Endothelial cell of umbilical vein (primary cell): ENCODE measurements around the gene KRT8. TPM values are rescaled to one million over a fixed set of nuclear protein-coding genes. Genes with fewer than 3 reads are reported as not detected.

Experiments
- BruUV-seq: library from RNA; stranded (reverse); fragments of 400-500 nt; replicated peaks from 2 replicates; lab custom pipeline; 2021; lab: Mats Ljungman, UMichigan
- CTCF ChIA-PET: fragments of 300-600, 350-600 bp; sonication (Branson Sonifier 250); formaldehyde crosslinking; loops from one replicate; lab custom pipeline; 2021; ENCODE audit warnings: antibody characterized with exemption, inconsistent platforms; lab: Charles Lee
- POLR2A ChIA-PET: fragments of 300-600, 350-600 bp; sonication (Branson Sonifier 250); formaldehyde crosslinking; loops from one replicate; lab custom pipeline; 2021; ENCODE audit warnings: antibody characterized with exemption, inconsistent platforms; lab: Charles Lee
- DNase-seq: peaks from one replicate; pipeline ENCODE4 v3.0.0-alpha.2; 2011; ENCODE audit warnings: low read depth, low spot score
- FAIRE-seq: peaks from 2 replicates; lab custom pipeline; 2011; peaks lifted over from hg19 to GRCh38; lab: Jason Lieb, UNC
- H2AFZ ChIP-seq: 2 replicates; pipeline ENCODE4 v1.6.0; 2012; ENCODE audit warnings: low read depth, low read length, control low read depth, inconsistent platforms
- H3K27ac ChIP-seq: 2 replicates; pipeline ENCODE4 v1.5.1; 2011; ENCODE audit warnings: low read depth, mild to moderate bottlenecking, control low read depth, low read length, moderate library complexity; ENCODE audit not compliant: insufficient read depth
- H3K27me3 ChIP-seq, 2 experiments: 2 replicates each; pipeline versions ENCODE4 v1.6.0 to v1.6.1; 2011; ENCODE audit warnings: low read length in 2 of 2, mixed read lengths in 1 of 2; ENCODE audit not compliant: control insufficient read depth in 2 of 2, insufficient read depth in 2 of 2
- H3K36me3 ChIP-seq, 2 experiments: 2 replicates in 1 of 2; 3 replicates in 1 of 2; pipeline ENCODE4 v1.5.1; 2011; ENCODE audit warnings: low read length in 2 of 2, mild to moderate bottlenecking in 1 of 2, moderate library complexity in 1 of 2; ENCODE audit not compliant: control insufficient read depth in 2 of 2, insufficient read depth in 2 of 2; ENCODE audit errors: extremely low read depth in 1 of 2
- H3K4me1 ChIP-seq: 3 replicates; pipeline ENCODE4 v1.5.1; 2011; ENCODE audit warnings: mild to moderate bottlenecking, low read length; ENCODE audit not compliant: control insufficient read depth, insufficient read depth; ENCODE audit errors: extremely low read depth
- H3K4me2 ChIP-seq: 2 replicates; pipeline ENCODE4 v1.6.1; 2011; ENCODE audit warnings: low read length, control low read depth, mixed read lengths; ENCODE audit not compliant: insufficient read depth
- H3K4me3 ChIP-seq, 3 experiments: fragments of 200-600 bp in 1 of 3; sonication (generic), shearing (Covaris generic) in 1 of 3; replicated peaks in 1 of 3; 2 replicates each; pipeline ENCODE4 v1.5.1; 2011 to 2016; ENCODE audit warnings: control low read depth in 3 of 3, low read length in 3 of 3, mild to moderate bottlenecking in 2 of 3, inconsistent platforms in 1 of 3, low read depth in 1 of 3, moderate library complexity in 1 of 3; ENCODE audit not compliant: insufficient read depth in 1 of 3
- H3K79me2 ChIP-seq: 2 replicates; pipeline ENCODE4 v1.6.0; 2012; ENCODE audit warnings: low read length, inconsistent platforms; ENCODE audit not compliant: control insufficient read depth, insufficient read depth
- H3K9ac ChIP-seq: replicated peaks from 2 replicates; pipeline ENCODE3; 2011; ENCODE audit warnings: low read length, control low read depth; ENCODE audit not compliant: insufficient read depth; ENCODE audit errors: extremely low read depth
- H3K9me1 ChIP-seq: replicated peaks from 3 replicates; pipeline ENCODE4 v1.6.0; 2011; ENCODE audit warnings: mild to moderate bottlenecking, low read length; ENCODE audit not compliant: control insufficient read depth, insufficient read depth; ENCODE audit errors: extremely low read depth
- H3K9me3 ChIP-seq: replicated peaks from 2 replicates; pipeline ENCODE4 v1.5.1; 2012; ENCODE audit warnings: low read length, inconsistent platforms; ENCODE audit not compliant: control insufficient read depth, insufficient read depth
- H4K20me1 ChIP-seq: replicated peaks from 2 replicates; pipeline ENCODE3; 2011; ENCODE audit warnings: mild to moderate bottlenecking, low read length; ENCODE audit not compliant: control insufficient read depth, insufficient read depth; ENCODE audit errors: extremely low read depth
- CTCF ChIP-seq, 2 donors: IDR thresholded peaks; 1 replicate in 1 of 2; 2 replicates in 1 of 2; pipeline ENCODE4 v1.5.1; 2011; ENCODE audit warnings: low read length in 2 of 2, mild to moderate bottlenecking in 2 of 2, moderate library complexity in 2 of 2, control low read depth in 1 of 2, inconsistent platforms in 1 of 2, low read depth in 1 of 2; ENCODE audit not compliant: insufficient read depth in 1 of 2; ENCODE audit errors: extremely low read depth in 1 of 2
- EZH2 ChIP-seq: IDR thresholded peaks from 2 replicates; pipeline ENCODE4 v1.6.1; 2012; ENCODE audit warnings: borderline replicate concordance, low read depth, mild to moderate bottlenecking, moderate library complexity, low read length, inconsistent platforms; ENCODE audit not compliant: severe bottlenecking
- FOS ChIP-seq: IDR thresholded peaks from 2 replicates; pipeline ENCODE4 v1.6.1; 2011; ENCODE audit warnings: mild to moderate bottlenecking, low read length, moderate library complexity, borderline replicate concordance; ENCODE audit not compliant: insufficient read depth
- GATA2 ChIP-seq: IDR thresholded peaks from 2 replicates; pipeline ENCODE4 v1.7.0; 2011; ENCODE audit warnings: low read depth, mild to moderate bottlenecking, moderate library complexity, mixed read lengths, low read length; ENCODE audit not compliant: insufficient read length, insufficient read depth
- JUN ChIP-seq: IDR thresholded peaks from 2 replicates; pipeline ENCODE4 v1.6.1; 2011; ENCODE audit warnings: borderline replicate concordance, low read depth; ENCODE audit not compliant: insufficient read length, insufficient read depth
- MAX ChIP-seq: IDR thresholded peaks from 2 replicates; pipeline ENCODE4 v1.6.1; 2011; ENCODE audit not compliant: insufficient read depth, insufficient read length
- MYC ChIP-seq: IDR thresholded peaks from one replicate; pipeline ENCODE4 v1.6.1; 2011; ENCODE audit warnings: mild to moderate bottlenecking, low read depth, low read length
- POLR2A ChIP-seq: IDR thresholded peaks from 2 replicates; pipeline ENCODE4 v1.6.1; 2012; ENCODE audit warnings: low read depth, mild to moderate bottlenecking, control low read depth, low read length
- POLR2AphosphoS5 ChIP-seq: IDR thresholded peaks from 2 replicates; pipeline ENCODE4 v1.6.1; 2012; ENCODE audit warnings: low read depth, mild to moderate bottlenecking, control low read depth, low read length, moderate library complexity; ENCODE audit not compliant: insufficient read depth
- dilution Hi-C: fragments of 300-500 bp; cut with MboI; formaldehyde crosslinking; loops from one replicate; pipeline ENCODE4 v1.15.0; 2019; ENCODE audit warnings: low sequenced_read_pairs; ENCODE audit not compliant: extremely low pct_ligation_motif_present
- intact Hi-C: fragments of 100-400 bp; cut with micrococcal nuclease; formaldehyde crosslinking; loops from one replicate; pipeline ENCODE4 v1.10.0; 2022
- polyA plus RNA-seq, 4 experiments: library from polyadenylated mRNA; depleted of rRNA in 3 of 4; stranded (reverse) in 3 of 4; unstranded in 1 of 4; fragments of >200 nt; gene quantifications; 2 replicates each; pipeline versions ENCODE4 v1.2.1 to v1.2.3, GENCODE V29; 2011 to 2012; ENCODE audit warnings: missing spikeins in 1 of 4
- total RNA-seq: library from RNA; stranded (reverse); gene quantifications from 2 replicates; pipeline ENCODE4 v1.2.3, GENCODE V29; 2021

The KRT8 gene
- total and polyA plus RNA-seq, 2 donors (not counting 3 experiments of a cell fraction or from before 2014, with no cell fraction given), result 23.5 to 31.7 TPM

- H3K4me1 ChIP-seq, result peaks cover 12% of the 10 kb centered on the region
- BruUV-seq, result no TSS peak
- no peak overlapping the region for H3K27ac ChIP-seq
- intact Hi-C loops, result loop anchor here (10.0 kb wide), 1 partner anchor 662 kb away; no protein-coding TSS in a partner anchor
- no peak for DNase-seq
- H3K4me3 ChIP-seq, result no peak overlapping the region
- no peaks in the 10 kb centered on the region for H3K9me3 ChIP-seq
- H3K79me2 ChIP-seq, result no peaks in the 10 kb centered on the region
- no peak for TF ChIP-seq MAX
- no peak for TF ChIP-seq POLR2A
- no peak for TF ChIP-seq EZH2
- TF ChIP-seq POLR2AphosphoS5, result no peak
- TF ChIP-seq MYC, result no peak
- no peak for TF ChIP-seq JUN
- TF ChIP-seq FOS, result no peak
- TF ChIP-seq GATA2, result no peak
- no peak for TF ChIP-seq CTCF (IDR thresholded peaks at IDR 0.05; ENCODE audit: extremely low read depth in 1 of 2, insufficient read depth in 1 of 2, low read depth in 1 of 2, low read length in 2 of 2)
- no peak overlapping the region for H3K4me2 ChIP-seq
- no peaks in the 10 kb centered on the region for H3K27me3 ChIP-seq
- FAIRE-seq, result no peak
- H3K9me1 ChIP-seq, result no peaks in the 10 kb centered on the region
- ChIA-PET CTCF (interaction anchor here (1.1 to 3.5 kb wide), 3 partner anchors 9 to 504 kb away, joined by 3 to 23 read pairs (median 6); no protein-coding TSS in a partner anchor), POLR2A (no interaction called here)
- H3K36me3 ChIP-seq, result no peaks in the 10 kb centered on the region
- dilution Hi-C loops, result loop anchor here (25.0 kb wide), 1 partner anchor 111 kb away; no protein-coding TSS in a partner anchor
- H3K9ac ChIP-seq, result no peak overlapping the region
- no peaks in the 10 kb centered on the region for H4K20me1 ChIP-seq
- H2AFZ ChIP-seq, result no peak overlapping the region
Observed at GRCh38 chr12:52876372-52876771, 28.5 kb downstream of the KRT8 start.
